ENCODE results near the gene MYH16. TPM values are rescaled to one million over a fixed set of nuclear protein-coding genes. Genes with fewer than 3 reads are reported as not detected.

MYH16 gene
- total and polyA plus RNA-seq, 2 experiments from 2014 or later, result not detected

GRCh38 chr7:99355098-99355497 lies 82.5 kb downstream of the MYH16 start:
- ATAC-seq (no peak), DNase-seq (ENCODE audit: low spot score) (no peak)
- Mint-ChIP-seq H3K27ac (no peak overlapping the region), H3K4me1 (0 out of 3 replicates have a peak, but pooled peaks cover 6% of the 10 kb centered on the region), H3K27me3 (ENCODE audit: insufficient read depth, low read depth, poor library complexity) (peaks cover 7% of the 10 kb centered on the region), H3K36me3 (ENCODE audit: low read depth) (peaks cover 43% of the 10 kb centered on the region), H3K9me3 (no peaks in the 10 kb centered on the region), H3K4me3 (no peak overlapping the region)
- Histone ChIP-seq H4K20me1 (replicated peaks; ENCODE audit: insufficient read depth) (no peaks in the 10 kb centered on the region), H3K27me3 (ENCODE audit: insufficient read depth) (no peaks in the 10 kb centered on the region), H3K4me2 (no peak overlapping the region), H3K4me3 (no peak overlapping the region), H2AFZ (no peak overlapping the region), H3K79me2 (replicated peaks; ENCODE audit: insufficient read depth) (no peaks in the 10 kb centered on the region), H3K27ac (ENCODE audit: low read depth) (no peak overlapping the region), H3F3A (replicated peaks; ENCODE audit: low read depth) (no peaks in the 10 kb centered on the region), H3K4me1 (ENCODE audit: insufficient read depth) (no peaks in the 10 kb centered on the region), H3K36me3 (ENCODE audit: insufficient read depth) (peaks cover 8% of the 10 kb centered on the region; the same call in 1 of the 2 replicates), H3K9me2 (ENCODE audit: insufficient read depth) (no peaks in the 10 kb centered on the region)
- no peak for TF ChIP-seq EZH2phosphoT487 (IDR thresholded peaks at IDR 0.05; ENCODE audit: unreplicated experiment)
- no peak for TF ChIP-seq JUNB (IDR thresholded peaks at IDR 0.05; ENCODE audit: unreplicated experiment)
- no peak for TF ChIP-seq NANOG (IDR thresholded peaks at IDR 0.05; ENCODE audit: borderline replicate concordance)
- TF ChIP-seq CTCF (conservative IDR thresholded peaks at IDR 0.05; ENCODE audit: low read depth in 2 of 2), result no peak
- TF ChIP-seq STAT1 (IDR thresholded peaks at IDR 0.05; ENCODE audit: unreplicated experiment), result no peak
- no peak for TF ChIP-seq ETS1 (IDR thresholded peaks at IDR 0.05)
- TF ChIP-seq ZNF114 (CRISPR knock-in tag; IDR thresholded peaks at IDR 0.05), result no peak
- no peak for TF ChIP-seq ZNF462 (CRISPR knock-in tag; IDR thresholded peaks at IDR 0.05)
- no peak for TF ChIP-seq ZNF331 (CRISPR knock-in tag; IDR thresholded peaks at IDR 0.05; ENCODE audit: low read depth)
- no peak for TF ChIP-seq EZH2 (IDR thresholded peaks at IDR 0.05; ENCODE audit: low read depth, unreplicated experiment)
- TF ChIP-seq POLR2AphosphoS5 (IDR thresholded peaks at IDR 0.05; ENCODE audit: low read depth), result no peak
- no peak for TF ChIP-seq REST (IDR thresholded peaks at IDR 0.05; ENCODE audit: unreplicated experiment)
- TF ChIP-seq CREB1 (CRISPR knock-in tag; IDR thresholded peaks at IDR 0.05; ENCODE audit: low read depth), result no peak
